Panc1 (cell line): ENCODE data around the gene METTL24. TPM values are rescaled to one million over a fixed set of nuclear protein-coding genes. Genes with fewer than 3 reads are reported as not detected.
A peak's percentile ranks its signal among the peaks of the same experiment; 100 is the strongest.

Experiments used
- ATAC-seq: fragments of 200-7000 bp; cut with Tn5 transposase; 2 replicates; pipeline ENCODE4 v1.9.1; 2020; ENCODE audit warnings: mild to moderate bottlenecking, moderate library complexity
- Bru-seq: library from RNA; stranded (reverse); fragments of 400-500 nt; gene quantifications from one replicate; lab custom pipeline; 2021; lab: Mats Ljungman, UMichigan
- BruChase-seq, 2 experiments: library from RNA; stranded (reverse); fragments of 400-500 nt; gene quantifications; one replicate each; lab custom pipeline; 2021; lab: Mats Ljungman, UMichigan
- BruUV-seq: library from RNA; stranded (reverse); fragments of 400-500 nt; replicated peaks from 2 replicates; lab custom pipeline; 2021; lab: Mats Ljungman, UMichigan
- CTCF ChIA-PET: fragments of 300-600 bp; sonication (Branson Sonifier 250); formaldehyde crosslinking; loops from one replicate; lab custom pipeline; 2022; ENCODE audit warnings: antibody characterized with exemption; lab: Charles Lee
- POLR2A ChIA-PET: fragments of 300-600 bp; sonication (Branson Sonifier 250); formaldehyde crosslinking; loops from one replicate; lab custom pipeline; 2022; ENCODE audit warnings: antibody characterized with exemption; lab: Charles Lee
- DNase-seq: peaks from one replicate; pipeline ENCODE4 v3.0.0-alpha.2; 2010; ENCODE audit warnings: low read depth, low spot score
- H3K27ac ChIP-seq: 2 replicates; pipeline ENCODE4 v1.5.1; 2011; ENCODE audit warnings: mild to moderate bottlenecking, low read length, inconsistent platforms
- H3K27me3 ChIP-seq: fragments of 200-500 bp; sonication (Bioruptor generic); 2 replicates; pipeline ENCODE4 v1.6.0; 2014; ENCODE audit warnings: low read length, inconsistent platforms; ENCODE audit not compliant: control insufficient read depth, insufficient read depth
- H3K36me3 ChIP-seq: fragments of 200-500 bp; sonication (Bioruptor generic); 2 replicates; pipeline ENCODE4 v1.5.1; 2014; ENCODE audit warnings: inconsistent platforms, mild to moderate bottlenecking, low read length, moderate library complexity; ENCODE audit not compliant: control insufficient read depth, insufficient read depth
- H3K4me1 ChIP-seq: 2 replicates; pipeline ENCODE4 v1.5.1; 2011; ENCODE audit warnings: inconsistent platforms, mild to moderate bottlenecking, low read length, moderate library complexity; ENCODE audit not compliant: control insufficient read depth, insufficient read depth
- H3K4me3 ChIP-seq, 2 experiments: 2 replicates each; pipeline ENCODE4 v1.5.1; 2011 to 2012; ENCODE audit warnings: low read depth in 2 of 2, low read length in 2 of 2, mild to moderate bottlenecking in 2 of 2, inconsistent platforms in 1 of 2, moderate library complexity in 1 of 2
- H3K9me3 ChIP-seq: fragments of 200-500 bp; sonication (Bioruptor generic); 2 replicates; pipeline ENCODE4 v1.5.1; 2014; ENCODE audit warnings: low read depth, mild to moderate bottlenecking, inconsistent platforms, low read length, moderate library complexity; ENCODE audit not compliant: control insufficient read depth, insufficient read depth
- CTCF ChIP-seq: fragments of 450-650 bp; IDR thresholded peaks from 2 replicates; pipeline ENCODE4 v1.5.1; 2017; ENCODE audit warnings: mild to moderate bottlenecking
- POLR2AphosphoS5 ChIP-seq: IDR thresholded peaks from 2 replicates; pipeline ENCODE4 v1.6.1; 2012; ENCODE audit warnings: mild to moderate bottlenecking, low read depth, low read length, moderate library complexity
- REST ChIP-seq, 2 experiments: IDR thresholded peaks; 2 replicates each; pipeline ENCODE4 v1.6.1; 2011 to 2012; ENCODE audit warnings: low read depth in 2 of 2, control low read depth in 1 of 2, low read length in 1 of 2, mild to moderate bottlenecking in 1 of 2, moderate library complexity in 1 of 2; ENCODE audit not compliant: insufficient read depth in 1 of 2
- SIN3A ChIP-seq: IDR thresholded peaks from 2 replicates; pipeline ENCODE4 v1.6.1; 2012; ENCODE audit warnings: low read depth, mild to moderate bottlenecking, low read length, moderate library complexity, borderline replicate concordance; ENCODE audit not compliant: insufficient read depth
- TCF7L2 ChIP-seq: IDR thresholded peaks from 2 replicates; pipeline ENCODE4 v1.6.1; 2011; ENCODE audit warnings: mild to moderate bottlenecking, low read depth, low read length, inconsistent platforms
- in situ Hi-C: cut with HindIII; loops from 2 replicates; pipeline ENCODE4 v1.10.0; 2016; ENCODE audit warnings: low sequenced_read_pairs, low pct_unique_long_range_greater_than_20kb
- intact Hi-C: fragments of 100-400 bp; cut with micrococcal nuclease; formaldehyde crosslinking; loops from one replicate; pipeline ENCODE4 v1.10.0; 2022; ENCODE audit not compliant: unreplicated experiment
- long read RNA-seq: library from polyadenylated mRNA; unstranded; transcript quantifications from one replicate; pipeline ENCODE4 v2.0.0, GENCODE V29; 2021; ENCODE audit not compliant: unreplicated experiment
- polyA plus RNA-seq: library from polyadenylated mRNA; unstranded; fragments of >200 nt; gene quantifications from one replicate; pipeline ENCODE4 v1.2.1, GENCODE V29; 2012; ENCODE audit warnings: missing spikeins; ENCODE audit not compliant: insufficient read length
- total RNA-seq: library from RNA; stranded (reverse); gene quantifications from one replicate; pipeline ENCODE4 v1.2.1, GENCODE V29; 2021; ENCODE audit not compliant: unreplicated experiment

The METTL24 gene
- total RNA-seq (not detected), Bru-seq, nascent RNA (percentile 6 among the genes with signal in this experiment), BruChase-seq, experiment 1, labeled RNA remaining after a 2-hour chase (percentile 3 among the genes with signal in this experiment), BruChase-seq, experiment 2, labeled RNA remaining after a 6-hour chase (not detected)
- not detected for polyA plus RNA-seq
- long read RNA-seq: 0 reads

- TF ChIP-seq CTCF (peak; percentile 17; the same call in 1 of the 2 replicates), SIN3A (no peak)
- ATAC-seq (peak; percentile 72), DNase-seq (no peak)
- Histone ChIP-seq H3K9me3 (no peaks in the 10 kb centered on the region), H3K36me3 (no peaks in the 10 kb centered on the region), H3K27ac (no peak within 1 kb of the TSS), H3K27me3 (peaks cover 50% of the 10 kb centered on the region), H3K4me3 (peak within 1 kb of the TSS in 1 of 2 experiments; percentile 26; a peak in 3 of 4 replicates), H3K4me1 (no peaks in the 10 kb centered on the region)
- ChIA-PET CTCF (no interaction called here), POLR2A (no interaction called here)
- in situ Hi-C loops: no loop called here
- BruUV-seq: no TSS peak
- intact Hi-C loops: no loop called here
These were observed at the start of gene METTL24 for GRCh38 chr6:110357664-110358552. Gene METTL24 (minus strand): TSS chr6:110358349. CDS start chr6:110358272, 77 bp downstream.

GRCh38 chr6:110404607-110405006 is 46.5 kb upstream of the METTL24 start:
- no peaks in the 10 kb centered on the region for H3K36me3 ChIP-seq
- TF ChIP-seq REST (IDR thresholded peaks at IDR 0.05; ENCODE audit: insufficient read depth in 1 of 2, low read depth in 2 of 2, low read length in 1 of 2) (no peak), SIN3A (no peak), TCF7L2 (no peak), CTCF (no peak), POLR2AphosphoS5 (no peak)
- H3K27ac ChIP-seq: no peak overlapping the region
- ATAC-seq: no peak
- no peak overlapping the region for H3K4me3 ChIP-seq
- ChIA-PET POLR2A (no interaction called here), CTCF (no interaction called here)
- intact Hi-C loops (no loop called here), in situ Hi-C loops (no loop called here)
- no TSS peak for BruUV-seq
- peaks cover 23% of the 10 kb centered on the region; the same call in 1 of the 2 replicates for H3K27me3 ChIP-seq
- H3K4me1 ChIP-seq: no peaks in the 10 kb centered on the region; the same call in 1 of the 2 replicates
- H3K9me3 ChIP-seq: no peaks in the 10 kb centered on the region
- DNase-seq: no peak
